ENCODE measurements around the gene TMEM18.
"Not testable (repeated sequence)": the region's sequence is repeated elsewhere in the genome, so short reads cannot be mapped to it uniquely, and the experiment has no call there.

TMEM18 gene

DNA sequence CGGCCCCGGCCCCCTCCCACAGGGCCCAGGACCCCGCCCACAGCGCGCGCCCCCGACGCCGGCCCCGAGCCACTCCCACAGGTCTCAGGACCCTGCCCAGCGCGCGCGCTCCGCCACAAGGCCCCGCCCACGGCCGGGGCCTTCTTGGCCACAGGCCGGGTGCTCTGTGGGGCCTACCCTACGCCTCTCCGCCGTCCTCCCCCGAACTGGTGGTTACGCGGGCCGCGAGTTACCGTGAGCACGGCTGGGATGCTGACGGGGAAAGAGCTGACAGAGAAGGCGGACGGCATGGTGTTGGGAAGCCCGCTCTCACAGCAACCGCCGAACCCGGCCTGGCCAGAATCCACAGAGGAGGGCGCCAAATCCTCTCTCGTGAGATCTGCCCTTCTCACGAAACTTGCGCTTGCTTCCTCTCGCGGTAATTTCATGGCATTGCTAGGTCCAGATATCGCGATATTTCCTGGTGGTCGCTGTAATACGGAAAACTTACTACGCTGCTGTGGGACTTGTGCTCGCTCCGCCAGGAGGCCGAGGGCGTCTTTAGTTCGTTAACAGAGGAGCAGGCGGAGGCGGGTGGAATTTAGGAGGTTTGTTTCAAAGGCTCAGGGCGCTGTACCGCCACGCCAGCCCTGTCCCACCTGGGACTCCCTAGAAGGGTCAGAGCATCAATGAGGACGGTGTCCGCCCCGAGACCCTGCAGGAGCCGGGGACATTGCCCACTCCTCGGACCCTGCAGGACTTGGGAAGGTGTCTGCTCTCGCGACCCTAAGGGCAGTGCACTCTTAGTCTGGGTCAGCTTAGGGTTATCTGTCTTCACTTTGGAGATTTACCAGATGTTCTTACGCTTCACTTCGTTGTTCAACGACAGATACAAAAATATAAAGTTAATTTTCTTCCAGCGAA is at the start of gene TMEM18:
Gene TMEM18 (minus strand): TSS at position 351 of the 903 bp plus-strand sequence. CDS start 61 bp downstream, at position 290.
- DNase-seq = peak; percentile 99

DNA sequence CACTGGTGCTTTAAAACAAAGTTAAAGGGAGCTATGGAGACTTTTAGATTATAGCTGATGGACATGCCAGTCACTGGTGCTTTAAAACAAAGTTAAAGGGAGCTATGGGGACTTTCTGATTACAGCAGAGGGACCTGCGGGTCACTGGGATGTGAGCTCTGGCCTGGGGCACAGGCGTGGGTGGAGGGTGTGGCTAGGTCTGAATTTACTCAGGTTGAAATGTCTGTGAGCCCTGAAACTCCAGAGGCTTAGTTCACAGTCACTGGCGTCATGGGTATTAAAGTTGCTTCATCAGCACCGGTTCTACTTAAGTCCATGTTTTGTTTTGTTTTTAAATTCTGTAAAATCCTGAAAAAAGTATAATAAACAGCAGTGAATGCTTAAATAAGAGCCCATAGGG is 49.0 kb upstream of the TMEM18 start:
- no peak for DNase-seq

- DNase-seq = no peak
These were observed 48.3 kb upstream of the TMEM18 start for GRCh38 chr2:725468-725867.

GRCh38 chr2:723761-724160 is 46.6 kb upstream of the TMEM18 start:
- DNase-seq = no peak

GRCh38 chr2:720842-721241 is 43.6 kb upstream of the TMEM18 start:
- DNase-seq = no peak

GRCh38 chr2:719734-720133 is 42.5 kb upstream of the TMEM18 start:
- DNase-seq = no peak

GRCh38 chr2:719191-719590 is 42.0 kb upstream of the TMEM18 start:
- no peak for DNase-seq

GRCh38 chr2:717661-718060 is 40.5 kb upstream of the TMEM18 start:
- DNase-seq = no peak

DNA sequence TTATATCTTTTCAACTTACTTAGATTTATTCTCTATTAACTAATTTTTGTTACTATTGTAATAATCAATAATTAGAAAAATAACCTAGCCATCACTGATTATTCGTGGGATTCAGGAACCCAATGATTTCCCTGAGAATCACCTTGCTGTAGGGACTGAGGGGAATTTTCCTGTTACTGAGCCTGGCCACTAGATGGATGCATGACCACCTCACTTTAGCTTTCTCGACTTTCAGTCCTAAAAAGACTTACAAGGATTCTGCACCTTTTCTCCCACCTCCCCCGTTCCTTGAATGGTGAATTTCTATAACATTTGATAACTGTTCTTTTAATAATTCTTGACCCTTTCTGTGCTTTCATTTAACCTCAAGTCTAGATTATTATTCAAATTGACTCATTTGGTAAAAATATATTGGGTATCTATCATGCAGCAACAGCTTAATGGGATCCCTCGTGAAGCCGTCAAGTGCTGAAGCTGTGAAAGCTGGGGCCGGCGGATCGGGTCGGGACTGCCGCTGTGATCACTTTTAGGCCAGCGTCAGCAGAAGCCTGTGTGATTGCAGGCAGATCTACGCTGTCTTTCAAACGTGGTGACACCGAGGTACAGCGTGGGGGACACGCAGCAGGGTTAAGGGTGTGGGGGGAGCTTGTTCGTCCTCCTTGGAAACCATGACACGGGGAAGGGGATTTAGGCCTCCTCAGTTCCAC is 38.8 kb upstream of the TMEM18 start:
- no peak for DNase-seq

DNA sequence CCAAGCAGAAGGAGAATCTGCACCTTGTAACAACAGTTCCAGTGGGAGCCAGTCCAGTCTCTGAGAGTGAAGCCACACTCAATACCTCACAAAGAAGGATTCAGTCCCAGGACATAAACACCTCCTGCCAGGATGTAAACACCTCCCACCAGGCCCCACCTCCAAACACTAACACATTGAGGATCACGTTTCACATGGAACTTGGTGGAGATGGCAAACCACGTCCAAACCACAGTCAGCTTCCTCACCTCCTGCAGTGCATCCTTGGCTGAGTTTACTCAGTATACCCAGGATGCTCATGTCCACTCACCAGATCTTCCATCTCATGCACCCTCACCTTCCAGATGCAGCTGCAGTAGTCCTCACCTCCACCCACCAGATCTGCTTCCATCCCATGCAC is 37.8 kb upstream of the TMEM18 start:
- no peak for DNase-seq

DNA sequence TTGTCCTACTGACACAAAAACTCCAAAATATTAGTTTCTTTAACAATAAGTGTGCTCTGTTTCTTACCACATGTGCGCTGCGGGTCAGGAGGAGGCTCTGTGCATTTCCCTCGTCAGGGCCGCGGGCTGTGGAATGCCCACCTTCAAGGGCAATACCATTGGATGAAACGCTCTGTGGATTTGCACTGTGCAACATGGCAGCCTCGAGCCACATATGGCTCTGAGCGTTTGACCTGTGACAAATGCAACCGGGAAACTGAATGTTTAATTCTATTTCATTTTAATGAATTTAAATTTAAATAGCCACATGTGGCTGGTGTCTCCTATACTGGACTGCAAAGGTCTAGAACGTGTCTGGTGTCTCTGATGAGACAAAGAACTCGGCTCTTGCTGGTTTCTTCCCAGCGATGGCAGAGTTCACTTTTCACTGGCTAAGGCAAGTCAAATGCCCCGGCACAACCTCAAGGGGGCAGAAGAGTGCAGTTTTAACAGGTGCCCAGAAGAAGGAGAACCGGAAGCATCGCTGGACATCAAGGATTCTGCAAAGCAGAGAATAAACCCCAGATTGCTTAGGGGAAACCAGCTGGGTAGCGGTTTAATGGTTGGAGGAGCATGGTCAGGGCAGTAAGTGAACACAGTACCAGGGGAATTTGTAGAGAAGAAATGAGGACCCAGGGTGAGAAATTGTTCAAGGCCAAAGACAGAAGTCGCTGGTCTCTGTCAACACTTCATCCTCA is 37.0 kb upstream of the TMEM18 start:
- no peak for DNase-seq

DNA sequence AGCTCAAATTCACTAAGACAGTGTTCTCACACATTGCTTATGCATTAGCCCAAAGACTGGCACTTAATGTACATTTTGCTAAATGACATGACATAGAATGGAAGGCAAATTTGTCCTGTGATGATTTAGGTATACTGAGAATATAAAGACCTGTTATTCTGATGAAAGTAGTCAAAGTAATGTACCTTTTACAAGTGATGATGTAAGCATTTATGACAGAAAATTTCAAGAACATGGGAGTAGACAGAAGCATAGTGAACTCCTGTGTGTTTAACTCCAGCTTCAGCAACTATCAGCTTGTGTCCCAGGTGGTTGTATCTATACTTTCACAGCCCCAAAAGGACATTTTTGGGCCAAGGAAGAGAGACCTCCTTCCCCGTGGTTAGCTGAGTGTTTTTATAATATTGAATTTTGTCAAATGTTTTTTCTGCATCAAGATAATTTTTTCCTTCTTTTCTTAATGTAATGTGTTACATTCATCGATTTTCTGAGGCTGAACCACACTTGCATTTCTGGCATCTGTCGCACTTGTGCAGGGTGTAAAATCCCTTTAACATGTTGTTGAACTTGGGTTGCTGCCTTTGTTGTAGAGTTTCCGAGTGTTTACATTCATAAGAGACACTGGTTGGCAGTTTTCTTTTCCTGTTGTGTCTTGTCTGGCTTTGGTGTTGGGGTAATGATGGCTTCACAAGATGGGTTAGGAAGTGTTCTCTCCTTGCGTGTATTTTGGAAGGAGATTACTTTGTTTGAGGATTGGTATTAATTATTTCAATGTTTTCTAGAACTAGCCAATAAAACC is 33.9 kb upstream of the TMEM18 start:
- no peak for DNase-seq

DNA sequence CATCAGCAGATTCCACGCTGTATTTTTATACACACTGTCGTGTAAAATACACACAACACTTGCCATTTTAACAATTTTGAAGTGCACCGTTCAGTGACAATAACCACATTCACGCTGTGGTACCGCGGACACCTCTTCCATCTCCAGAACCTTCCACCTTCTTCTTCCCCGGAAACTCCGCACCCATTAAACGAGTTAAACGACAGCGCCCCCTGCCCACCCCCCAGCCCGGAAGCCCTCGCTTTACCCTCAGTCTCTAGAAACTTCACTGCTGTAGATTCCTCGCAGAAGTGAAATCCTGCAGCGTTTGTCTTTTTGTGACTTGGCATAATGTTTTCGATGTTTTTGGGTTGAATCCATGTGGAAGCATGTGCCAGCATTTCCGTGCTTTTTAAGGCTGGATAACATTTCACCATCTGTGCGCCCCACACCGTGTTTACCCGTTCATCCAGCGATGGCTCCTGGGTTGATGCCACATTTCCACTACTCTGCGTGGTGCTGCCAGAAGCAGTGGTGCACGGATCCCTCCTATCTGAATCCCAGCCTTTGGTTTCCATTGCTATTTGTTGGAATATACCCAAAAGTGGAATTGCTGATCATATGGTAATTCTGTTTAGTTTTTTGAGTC is 32.0 kb upstream of the TMEM18 start:
- DNase-seq = no peak

DNA sequence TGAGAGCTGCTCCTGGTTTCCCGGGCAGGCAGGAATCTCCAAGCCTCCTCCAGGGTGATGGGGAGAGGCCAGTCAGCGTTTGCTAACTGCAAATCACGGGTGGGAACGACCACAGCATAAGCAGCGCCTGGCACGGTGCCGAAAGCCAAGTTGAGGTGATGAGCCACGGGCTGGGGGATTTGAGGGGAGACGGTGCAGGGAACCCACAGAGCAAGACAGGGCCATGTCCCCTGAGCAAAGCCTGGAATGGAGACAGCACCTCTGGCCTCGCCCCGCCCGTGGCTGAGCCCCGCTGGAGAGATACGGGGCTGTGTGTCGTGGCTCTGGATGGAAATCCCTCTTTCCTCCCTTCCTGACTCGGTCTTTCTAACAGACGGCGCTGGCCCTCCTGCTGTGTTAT is 31.5 kb upstream of the TMEM18 start:
- no peak for DNase-seq

- no peak for DNase-seq
These were observed 28.8 kb upstream of the TMEM18 start for GRCh38 chr2:705971-706511.

DNA sequence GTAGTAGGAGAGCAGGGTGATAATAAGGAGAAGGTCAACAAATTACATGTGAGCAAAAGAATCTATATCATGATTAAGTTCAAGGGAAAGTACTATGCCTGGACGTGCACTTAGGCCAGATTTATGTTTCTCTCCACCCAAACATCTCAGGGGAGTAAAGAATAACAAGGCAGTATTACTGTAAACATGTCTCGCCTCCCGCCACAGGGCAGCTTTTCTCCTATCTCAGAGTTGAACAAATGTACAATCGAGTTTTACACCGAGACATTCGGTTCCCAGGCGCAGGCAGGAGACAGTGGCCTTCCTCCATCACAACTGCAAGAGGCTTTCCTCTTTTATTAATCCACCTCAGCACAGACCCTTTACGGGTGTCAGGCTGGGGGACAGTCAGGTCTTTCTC is 25.6 kb upstream of the TMEM18 start:
- not testable (repeated sequence) for DNase-seq

DNA sequence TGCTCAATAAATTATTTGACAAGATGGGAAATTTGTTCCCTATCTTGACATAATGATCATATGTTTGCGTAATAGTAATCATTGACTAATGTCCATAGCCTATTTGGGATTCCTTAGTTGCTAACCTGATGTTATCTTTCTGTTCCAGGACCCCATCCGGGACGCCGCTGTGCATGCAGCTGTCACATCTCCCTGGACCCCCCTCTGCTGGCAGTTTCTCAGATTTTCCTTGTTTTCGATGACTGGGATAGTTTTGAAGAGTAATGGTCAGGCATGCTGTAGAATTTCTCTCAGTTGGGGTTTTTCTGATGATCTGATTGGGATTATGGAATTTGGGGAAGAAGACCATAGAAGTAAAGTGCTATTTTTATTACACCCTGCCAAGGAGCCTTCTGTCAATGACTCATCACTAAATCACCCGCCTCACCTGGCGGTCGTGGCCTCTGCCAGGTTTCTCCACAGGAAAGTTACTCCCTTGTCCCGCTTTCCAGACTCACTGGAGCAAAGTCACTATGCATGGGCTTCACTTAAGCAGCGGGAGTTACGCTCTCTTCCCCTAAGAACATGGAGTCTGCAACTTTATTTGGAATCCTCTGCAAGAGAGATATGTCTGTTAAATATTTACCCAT is 19.9 kb upstream of the TMEM18 start:
- DNase-seq = no peak

DNA sequence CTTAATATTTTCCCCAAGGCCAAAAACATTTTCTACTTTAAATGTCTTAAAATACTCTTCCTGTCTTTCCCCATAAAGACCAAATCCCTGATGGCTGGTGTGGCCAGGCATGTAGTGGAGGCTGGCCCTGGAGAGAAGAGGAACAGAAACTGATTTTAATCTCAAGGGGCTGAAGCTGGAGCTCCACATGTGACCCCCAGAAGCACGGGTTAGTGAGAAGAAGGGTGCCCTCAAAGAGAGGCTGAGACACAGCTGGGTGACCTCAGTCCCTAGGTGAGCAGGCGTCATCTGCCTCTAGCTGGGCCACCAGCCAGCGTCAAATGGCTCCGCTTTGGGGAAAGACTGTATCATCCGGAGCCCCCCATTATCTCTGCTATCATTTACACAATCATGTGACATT is 19.3 kb upstream of the TMEM18 start:
- no peak for DNase-seq

- no peak for DNase-seq
These were observed 17.8 kb upstream of the TMEM18 start for GRCh38 chr2:694906-695510.

- DNase-seq = no peak
These were observed 17.0 kb upstream of the TMEM18 start for GRCh38 chr2:694174-694573.

DNA sequence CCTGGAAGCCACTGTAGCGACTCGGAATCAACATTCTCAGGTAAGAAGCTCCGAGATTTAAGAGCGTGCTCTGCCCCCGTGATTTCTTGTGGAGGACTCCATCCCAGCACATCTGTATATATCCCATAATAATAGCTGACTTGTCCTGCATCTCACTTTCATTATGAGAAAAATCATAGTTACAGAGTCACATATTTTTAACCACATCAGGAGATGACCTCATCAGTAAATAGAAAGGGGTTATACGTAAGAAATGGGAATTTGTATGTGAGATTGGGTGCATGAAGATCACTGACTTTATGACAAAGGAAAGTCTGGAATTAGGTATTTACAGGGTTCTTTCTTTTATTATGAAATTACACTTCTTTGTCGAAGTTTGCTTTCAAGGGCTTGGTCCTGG is 16.4 kb upstream of the TMEM18 start:
- no peak for DNase-seq

Data from activated effector memory CD4-positive, alpha-beta T cell treated with anti-CD3 and anti-CD28 coated beads, Interleukin-2, amount 50 U/mL, for 16 hours (primary cell).